Keratinocyte (primary cell): ENCODE measurements around the gene APOB. TPM values are rescaled to one million over a fixed set of nuclear protein-coding genes. Genes with fewer than 3 reads are reported as not detected.

Experiments
- DNase-seq: peaks from one replicate; pipeline ENCODE4 v3.0.0-alpha.2; 2011; ENCODE audit warnings: low read depth, missing footprints, low spot score
- FAIRE-seq: peaks from 2 replicates; lab custom pipeline; 2011; peaks lifted over from hg19 to GRCh38; lab: Jason Lieb, UNC
- H2AFZ ChIP-seq: 2 replicates; pipeline ENCODE4 v1.6.0; 2012; ENCODE audit warnings: low read length, control low read depth, inconsistent platforms; ENCODE audit not compliant: control insufficient read depth
- H3K27ac ChIP-seq: 2 replicates; pipeline ENCODE4 v1.5.1; 2011; ENCODE audit warnings: low read length; ENCODE audit not compliant: control insufficient read depth, insufficient read depth
- H3K27me3 ChIP-seq: 3 replicates; pipeline ENCODE4 v1.6.0; 2011; ENCODE audit warnings: low read length; ENCODE audit not compliant: control insufficient read depth, insufficient read depth; ENCODE audit errors: extremely low read depth
- H3K36me3 ChIP-seq, 2 experiments: 2 replicates in 1 of 2; 3 replicates in 1 of 2; pipeline ENCODE4 v1.5.1; 2011; ENCODE audit warnings: low read length in 2 of 2, mild to moderate bottlenecking in 1 of 2; ENCODE audit not compliant: control insufficient read depth in 2 of 2, insufficient read depth in 2 of 2; ENCODE audit errors: extremely low read depth in 1 of 2
- H3K4me1 ChIP-seq: 3 replicates; pipeline ENCODE4 v1.5.1; 2011; ENCODE audit warnings: low read length; ENCODE audit not compliant: control insufficient read depth, insufficient read depth; ENCODE audit errors: extremely low read depth
- H3K4me2 ChIP-seq: 3 replicates; pipeline ENCODE4 v1.6.0; 2011; ENCODE audit warnings: low read depth, low read length; ENCODE audit not compliant: control insufficient read depth, insufficient read depth; ENCODE audit errors: extremely low read depth
- H3K4me3 ChIP-seq, 3 experiments: fragments of 200-600 bp in 1 of 3; sonication (generic) in 1 of 3; 2 replicates in 2 of 3; 3 replicates in 1 of 3; pipeline ENCODE4 v1.5.1; 2011 to 2016; ENCODE audit warnings: low read length in 3 of 3, mild to moderate bottlenecking in 3 of 3, control low read depth in 2 of 3, inconsistent platforms in 1 of 3, low read depth in 1 of 3, mixed read lengths in 1 of 3, mixed run types in 1 of 3, moderate library complexity in 1 of 3; ENCODE audit not compliant: control insufficient read depth in 2 of 3, insufficient read depth in 2 of 3; ENCODE audit errors: extremely low read depth in 1 of 3
- H3K79me2 ChIP-seq: 2 replicates; pipeline ENCODE4 v1.6.0; 2012; ENCODE audit warnings: low read length; ENCODE audit not compliant: control insufficient read depth, insufficient read depth
- H3K9ac ChIP-seq: 3 replicates; pipeline ENCODE4 v1.6.0; 2011; ENCODE audit warnings: low read length; ENCODE audit not compliant: control insufficient read depth, insufficient read depth; ENCODE audit errors: extremely low read depth
- H3K9me1 ChIP-seq: 3 replicates; pipeline ENCODE4 v1.6.0; 2011; ENCODE audit warnings: low read length; ENCODE audit not compliant: control insufficient read depth, insufficient read depth; ENCODE audit errors: extremely low read depth
- H3K9me3 ChIP-seq: 2 replicates; pipeline ENCODE4 v1.5.1; 2012; ENCODE audit warnings: low read depth, low read length; ENCODE audit not compliant: control insufficient read depth
- H4K20me1 ChIP-seq: 3 replicates; pipeline ENCODE4 v1.6.0; 2011; ENCODE audit warnings: low read length; ENCODE audit not compliant: control insufficient read depth, insufficient read depth; ENCODE audit errors: extremely low read depth
- EZH2 ChIP-seq: IDR thresholded peaks from one replicate; pipeline ENCODE4 v1.6.1; 2012; ENCODE audit warnings: inconsistent platforms, mild to moderate bottlenecking, low read length, moderate library complexity
- dilution Hi-C: fragments of 300-500 bp; cut with MboI; formaldehyde crosslinking; loops from one replicate; pipeline ENCODE4 v1.7.0; 2020; ENCODE audit warnings: low sequenced_read_pairs; ENCODE audit not compliant: extremely low pct_ligation_motif_present
- polyA plus RNA-seq, 5 experiments: library from polyadenylated mRNA; depleted of rRNA in 3 of 5; stranded (reverse) in 3 of 5; stranded (forward) in 1 of 5; unstranded in 1 of 5; fragments of >200 nt; gene quantifications; 1 replicate in 1 of 5; 2 replicates in 3 of 5; 3 replicates in 1 of 5; pipeline versions ENCODE4 v1.2.1 to v1.2.3, GENCODE V29; 2011 to 2012; ENCODE audit warnings: missing spikeins in 2 of 5, low read depth in 1 of 5, low replicate concordance in 1 of 5
- TF ChIP-seq, protein P1 (sequence below), 3 experiments: IDR thresholded peaks in 1 of 3; conservative IDR thresholded peaks in 1 of 3; optimal IDR thresholded peaks in 1 of 3; 2 replicates in 2 of 3; 3 replicates in 1 of 3; pipeline versions ENCODE3 to v1.5.1; 2011; ENCODE audit warnings: low read length in 3 of 3, mild to moderate bottlenecking in 3 of 3, moderate library complexity in 2 of 3, control low read depth in 1 of 3, inconsistent platforms in 1 of 3; ENCODE audit not compliant: insufficient read depth in 2 of 3; ENCODE audit errors: extremely low read depth in 1 of 3

The APOB gene
- polyA plus RNA-seq, 1 donor (not counting 4 experiments of a cell fraction or from before 2014, with no cell fraction given): 0.01 TPM

DNA sequence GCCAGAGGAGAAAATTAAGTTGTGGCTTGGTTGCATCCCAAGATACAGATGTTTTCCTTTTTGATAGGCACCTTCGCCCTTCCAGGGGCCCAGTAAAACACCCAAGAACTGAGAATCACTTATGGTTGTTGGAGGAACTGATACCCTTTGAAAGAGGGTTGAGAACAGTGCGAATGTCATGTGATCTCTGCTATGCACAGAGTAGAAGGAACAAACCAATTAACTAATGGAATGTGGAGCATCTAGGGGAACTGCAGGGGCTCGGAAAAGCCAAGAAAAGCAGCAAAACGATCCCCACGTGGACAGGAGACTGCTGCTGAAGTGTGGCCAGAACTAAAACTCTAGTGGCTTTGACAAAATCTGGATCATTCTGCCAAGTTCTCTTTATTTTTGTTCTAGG lies 58.8 kb downstream of the APOB start:
- dilution Hi-C loops: no loop called here
- Histone ChIP-seq H3K36me3 (no peaks in the 10 kb centered on the region), H3K4me3 (no peak overlapping the region), H3K27ac (no peak overlapping the region), H3K4me2 (no peak overlapping the region), H3K9ac (no peak overlapping the region), H3K79me2 (no peaks in the 10 kb centered on the region), H3K9me3 (no peaks in the 10 kb centered on the region), H3K9me1 (no peaks in the 10 kb centered on the region), H2AFZ (no peak overlapping the region), H3K4me1 (no peaks in the 10 kb centered on the region), H3K27me3 (no peaks in the 10 kb centered on the region), H4K20me1 (no peaks in the 10 kb centered on the region)
- TF ChIP-seq, protein P1, sequence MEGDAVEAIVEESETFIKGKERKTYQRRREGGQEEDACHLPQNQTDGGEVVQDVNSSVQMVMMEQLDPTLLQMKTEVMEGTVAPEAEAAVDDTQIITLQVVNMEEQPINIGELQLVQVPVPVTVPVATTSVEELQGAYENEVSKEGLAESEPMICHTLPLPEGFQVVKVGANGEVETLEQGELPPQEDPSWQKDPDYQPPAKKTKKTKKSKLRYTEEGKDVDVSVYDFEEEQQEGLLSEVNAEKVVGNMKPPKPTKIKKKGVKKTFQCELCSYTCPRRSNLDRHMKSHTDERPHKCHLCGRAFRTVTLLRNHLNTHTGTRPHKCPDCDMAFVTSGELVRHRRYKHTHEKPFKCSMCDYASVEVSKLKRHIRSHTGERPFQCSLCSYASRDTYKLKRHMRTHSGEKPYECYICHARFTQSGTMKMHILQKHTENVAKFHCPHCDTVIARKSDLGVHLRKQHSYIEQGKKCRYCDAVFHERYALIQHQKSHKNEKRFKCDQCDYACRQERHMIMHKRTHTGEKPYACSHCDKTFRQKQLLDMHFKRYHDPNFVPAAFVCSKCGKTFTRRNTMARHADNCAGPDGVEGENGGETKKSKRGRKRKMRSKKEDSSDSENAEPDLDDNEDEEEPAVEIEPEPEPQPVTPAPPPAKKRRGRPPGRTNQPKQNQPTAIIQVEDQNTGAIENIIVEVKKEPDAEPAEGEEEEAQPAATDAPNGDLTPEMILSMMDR (optimal IDR thresholded peaks at IDR 0.05 in 1 of 3, IDR thresholded peaks at IDR 0.05 in 1 of 3, conservative IDR thresholded peaks at IDR 0.05 in 1 of 3; ENCODE audit: extremely low read depth in 1 of 3, insufficient read depth in 2 of 3, low read length in 3 of 3): no peak
- TF ChIP-seq EZH2: no peak
- DNase-seq (no peak), FAIRE-seq (no peak)

DNA sequence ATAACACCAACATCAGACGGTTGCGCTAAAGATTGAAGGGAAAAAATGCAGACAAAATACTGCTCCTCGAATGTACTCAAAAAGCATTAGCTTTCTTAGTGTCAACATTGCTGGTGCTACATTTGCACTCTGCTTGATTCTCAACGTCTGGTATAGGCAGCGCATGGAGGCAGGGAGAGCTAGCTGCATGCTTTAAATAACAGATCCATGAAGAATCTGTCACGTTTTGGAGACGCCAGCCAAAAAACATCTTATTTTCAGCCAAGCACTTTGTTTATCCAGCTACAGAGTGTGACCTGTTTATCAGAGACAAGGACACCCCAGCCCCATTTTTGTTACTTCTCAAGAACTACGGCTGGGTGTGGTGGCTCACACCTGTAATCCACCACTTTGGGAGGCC lies 59.5 kb downstream of the APOB start:
- Histone ChIP-seq H3K36me3 (no peaks in the 10 kb centered on the region), H3K9ac (no peak overlapping the region), H3K79me2 (no peaks in the 10 kb centered on the region), H3K27me3 (no peaks in the 10 kb centered on the region), H3K4me1 (no peaks in the 10 kb centered on the region), H3K9me1 (no peaks in the 10 kb centered on the region), H4K20me1 (no peaks in the 10 kb centered on the region), H3K9me3 (no peaks in the 10 kb centered on the region), H3K4me3 (no peak overlapping the region), H3K4me2 (no peak overlapping the region), H3K27ac (no peak overlapping the region), H2AFZ (no peak overlapping the region)
- dilution Hi-C loops: no loop called here
- DNase-seq: no peak
- TF ChIP-seq, protein P1 (optimal IDR thresholded peaks at IDR 0.05 in 1 of 3, IDR thresholded peaks at IDR 0.05 in 1 of 3, conservative IDR thresholded peaks at IDR 0.05 in 1 of 3; ENCODE audit: extremely low read depth in 1 of 3, insufficient read depth in 2 of 3, low read length in 3 of 3): no peak
- no peak for TF ChIP-seq EZH2
- FAIRE-seq: no peak
